Eye (tissue), 1 donor: ENCODE data around the gene TEX11.
"Not testable (repeated sequence)": the region's sequence is repeated elsewhere in the genome, so short reads cannot be mapped to it uniquely, and the experiment has no call there.

Experiments used
- DNase-seq: peaks from one replicate; pipeline ENCODE4 v3.0.0-alpha.2; 2015

TEX11 gene

GRCh38 chrX:70908541-70908940 lies at the start of gene TEX11:
TEX11 (minus strand) TSS chrX:70908711; CDS start chrX:70907789, 922 bp downstream.
- DNase-seq, result no peak

- no peak for DNase-seq
Measured at GRCh38 chrX:70954871-70955270, 46.4 kb upstream of the TEX11 start.

- no peak for DNase-seq
Measured at GRCh38 chrX:70924294-70924911, 15.9 kb upstream of the TEX11 start.

DNA sequence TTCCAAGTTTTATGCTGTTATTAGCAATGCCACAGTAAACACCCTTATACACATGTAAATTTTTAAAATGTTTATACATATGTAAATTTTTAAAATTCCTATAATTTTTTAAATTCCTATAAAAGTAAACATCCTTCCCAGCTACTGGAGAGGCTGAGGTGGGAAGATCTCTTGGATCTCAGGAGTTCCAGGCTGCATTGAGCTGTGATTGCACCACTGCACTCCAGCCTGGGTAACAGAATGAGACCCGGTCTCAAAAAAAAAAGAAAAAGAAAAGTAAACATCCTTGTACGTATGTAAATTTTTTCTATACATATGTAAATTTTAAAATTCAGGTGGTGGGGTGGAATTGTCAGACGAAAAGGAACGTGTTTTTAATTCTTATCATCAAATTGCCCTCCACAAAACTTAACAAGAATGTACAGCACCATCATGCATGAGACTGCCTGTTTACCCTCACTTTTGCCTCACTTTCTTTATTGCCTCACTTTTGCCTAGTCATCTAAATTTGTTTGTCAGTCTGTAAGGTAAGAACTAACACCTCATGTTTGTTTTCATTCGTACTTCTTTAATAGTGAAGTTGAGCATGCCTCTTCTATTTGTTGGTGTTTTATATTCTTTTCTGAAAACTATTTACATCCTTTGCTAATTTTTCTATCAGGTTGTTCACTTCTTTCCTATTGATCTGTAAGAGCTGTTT lies 14.4 kb upstream of the TEX11 start:
- DNase-seq, result no peak

DNA sequence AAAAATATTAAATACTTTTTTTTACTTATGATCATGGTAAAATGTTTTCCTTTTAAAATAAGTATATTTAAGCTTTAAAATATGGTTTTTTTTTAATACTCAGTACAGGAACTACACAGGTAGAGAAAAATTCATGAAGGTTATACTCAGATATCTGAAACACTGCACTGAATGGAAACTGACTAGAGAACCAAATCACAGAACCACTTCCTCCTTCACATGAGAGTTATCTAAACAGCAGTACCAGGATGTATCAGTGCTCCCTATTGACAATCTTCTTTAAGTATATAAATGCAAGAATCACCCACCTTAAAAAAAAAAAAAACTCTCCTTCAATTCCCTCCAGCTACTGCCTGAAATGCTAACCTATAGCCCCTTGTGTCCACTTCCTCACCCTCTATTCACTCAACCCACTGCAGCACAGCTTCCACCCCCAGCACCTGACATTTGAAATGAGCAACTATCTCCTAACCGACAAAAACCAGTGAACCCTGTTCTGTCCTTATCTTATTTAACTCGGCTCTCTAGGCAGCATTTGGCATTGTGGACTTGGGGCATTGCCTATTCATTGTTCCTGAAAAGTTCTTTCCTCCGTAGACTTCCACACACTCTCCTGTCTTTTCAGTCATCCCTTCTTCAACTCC lies 13.3 kb upstream of the TEX11 start:
- no peak for DNase-seq

DNA sequence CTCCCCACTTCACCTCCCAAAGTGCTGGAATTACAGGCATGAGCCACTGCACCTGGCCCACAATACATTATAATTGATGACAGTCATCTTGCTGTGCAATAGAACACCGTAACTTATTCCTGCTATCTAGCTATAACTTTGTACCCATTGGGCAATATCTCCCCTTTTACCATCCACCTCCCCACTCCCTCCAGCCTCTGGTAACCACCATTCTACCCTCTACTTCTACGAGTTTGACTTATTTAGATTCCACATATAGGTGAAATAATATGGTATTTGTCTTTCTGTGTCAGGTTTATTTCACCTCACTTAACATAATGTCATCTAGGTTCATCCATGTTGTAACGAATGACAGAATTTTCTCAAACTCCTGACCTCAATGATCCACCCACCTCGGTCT lies 8.2 kb upstream of the TEX11 start:
- no peak for DNase-seq

DNA sequence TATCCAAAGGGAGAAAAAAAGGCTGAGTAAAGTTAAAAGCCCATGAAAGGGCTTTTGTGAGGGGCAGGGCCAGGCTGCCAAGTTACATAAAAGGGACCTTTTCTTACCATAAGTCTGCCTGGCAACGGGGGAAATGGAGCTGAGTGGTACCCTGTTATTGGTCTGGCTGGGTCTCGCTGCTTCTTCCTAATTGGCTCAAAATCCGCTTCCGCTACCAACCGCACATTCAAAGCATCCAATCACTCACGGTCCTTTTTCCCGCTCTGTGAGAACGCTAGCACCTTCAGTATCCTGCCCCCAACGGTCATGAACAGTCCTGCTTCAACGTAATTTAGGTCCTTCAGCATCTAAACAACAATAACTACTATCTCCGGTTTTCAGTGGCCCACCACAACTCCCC lies 611 bp downstream of the TEX11 start:
- no peak for DNase-seq

DNA sequence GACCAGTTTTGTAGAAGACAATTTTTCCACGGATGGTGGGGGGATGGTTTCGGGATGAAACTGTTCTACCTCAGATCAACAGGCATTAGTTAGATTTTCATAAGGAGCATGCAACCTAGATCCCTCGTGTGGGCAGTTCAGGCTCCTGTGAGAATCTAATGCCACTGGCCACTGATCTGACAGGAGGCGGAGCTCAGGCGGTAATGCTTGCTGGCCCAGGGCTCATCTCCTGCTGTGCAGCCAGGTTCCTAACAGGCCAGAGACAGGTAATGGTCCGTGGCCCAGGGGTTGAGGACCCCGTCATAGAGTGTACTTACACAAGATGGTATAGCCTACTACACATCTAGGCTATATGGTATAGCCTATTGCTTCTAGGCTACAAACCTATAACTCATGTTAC lies 7.0 kb downstream of the TEX11 start:
- DNase-seq, result no peak

GRCh38 chrX:70890441-70890840 lies 18.1 kb downstream of the TEX11 start:
- DNase-seq, result not testable (repeated sequence)

DNA sequence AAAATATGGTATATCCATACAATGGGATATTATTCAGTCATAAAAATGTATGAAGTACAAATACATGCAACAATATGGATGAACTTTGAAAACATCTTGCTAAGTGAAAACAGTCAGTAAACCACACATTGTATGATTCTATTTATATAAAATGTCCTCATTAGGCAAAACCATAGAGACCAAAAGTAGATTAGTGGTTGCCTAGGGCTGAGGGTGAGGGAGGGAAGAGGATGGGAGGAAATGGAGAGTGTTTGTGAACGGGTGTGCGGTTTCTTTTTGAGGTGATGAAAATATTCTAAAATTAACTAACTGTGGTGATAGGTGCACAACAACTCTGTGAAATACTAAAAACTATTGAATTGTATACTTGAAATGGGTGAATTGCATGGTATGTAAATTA lies 29.6 kb downstream of the TEX11 start:
- DNase-seq, result no peak

- DNase-seq, result no peak
Measured at GRCh38 chrX:70852294-70852693, 56.2 kb downstream of the TEX11 start.

DNA sequence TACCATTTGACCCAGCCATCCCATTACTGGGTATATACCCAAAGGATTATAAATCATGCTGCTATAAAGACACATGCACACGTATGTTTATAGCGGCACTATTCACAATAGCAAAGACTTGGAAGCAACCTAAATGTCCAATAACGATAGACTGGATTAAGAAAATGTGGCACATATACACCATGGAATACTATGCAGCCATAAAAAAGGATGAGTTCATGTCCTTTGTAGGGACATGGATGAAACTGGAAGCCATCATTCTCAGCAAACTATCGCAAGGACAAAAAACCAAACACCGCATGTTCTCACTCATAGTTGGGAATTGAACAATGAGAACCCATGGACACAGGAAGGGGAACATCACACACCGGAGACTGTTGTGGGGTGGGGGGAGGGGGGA lies 64.4 kb downstream of the TEX11 start:
- DNase-seq, result not testable (repeated sequence)

- not testable (repeated sequence) for DNase-seq
Measured at GRCh38 chrX:70843620-70844019, 64.9 kb downstream of the TEX11 start.

- DNase-seq, result no peak
Measured at GRCh38 chrX:70834589-70834988, 73.9 kb downstream of the TEX11 start.

- DNase-seq, result peak; percentile 0
Measured at GRCh38 chrX:70826715-70827114, 81.8 kb downstream of the TEX11 start.

- DNase-seq, result no peak
Measured at GRCh38 chrX:70825366-70825765, 83.1 kb downstream of the TEX11 start.

DNA sequence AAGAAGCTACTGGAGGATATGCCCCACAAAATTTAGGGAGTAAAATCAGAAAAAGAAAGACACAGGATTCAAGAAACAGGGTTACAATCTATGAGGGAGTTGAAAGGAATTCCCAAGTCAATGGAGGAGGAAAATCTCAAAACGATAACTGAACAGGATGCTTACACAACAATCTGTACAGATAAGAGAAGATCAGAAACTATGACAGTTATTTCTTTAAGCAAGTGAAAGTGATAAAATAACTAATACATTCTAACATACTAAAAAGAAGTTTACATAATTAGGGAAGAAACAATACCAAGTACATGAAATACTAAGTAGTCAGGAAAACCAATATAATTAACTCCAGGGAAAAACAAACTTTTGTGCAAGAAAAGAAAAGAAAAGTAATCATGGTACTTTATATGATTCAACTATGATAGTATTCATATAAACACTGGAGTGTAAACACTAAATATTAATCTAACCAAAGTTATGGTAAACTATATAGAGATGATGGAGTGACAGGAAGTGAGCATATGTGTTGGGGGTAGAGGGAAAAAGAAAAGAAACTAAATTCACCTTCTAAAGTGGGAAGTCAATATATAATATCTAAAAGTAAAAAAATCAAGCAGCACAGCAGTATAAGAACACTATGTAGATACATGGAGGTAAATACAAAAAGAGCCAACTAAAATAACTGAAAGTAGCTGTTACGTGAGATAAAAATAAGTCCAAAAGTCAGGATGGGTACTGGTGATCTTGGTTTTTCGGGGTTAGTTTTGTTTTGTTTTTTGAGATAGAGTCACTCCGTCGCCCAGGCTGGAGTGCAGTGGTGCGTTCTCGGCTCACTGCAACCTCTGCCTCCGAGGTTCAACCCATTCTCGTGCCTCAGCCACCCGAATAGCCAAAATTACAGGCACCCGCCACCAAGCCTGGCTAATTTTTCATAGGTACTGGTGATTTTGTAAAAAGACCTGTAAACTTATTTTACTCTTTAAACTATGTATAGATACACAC lies 99.3 kb downstream of the TEX11 start:
- no peak for DNase-seq

- no peak for DNase-seq
Measured at GRCh38 chrX:70806081-70806480, 102.4 kb downstream of the TEX11 start.

DNA sequence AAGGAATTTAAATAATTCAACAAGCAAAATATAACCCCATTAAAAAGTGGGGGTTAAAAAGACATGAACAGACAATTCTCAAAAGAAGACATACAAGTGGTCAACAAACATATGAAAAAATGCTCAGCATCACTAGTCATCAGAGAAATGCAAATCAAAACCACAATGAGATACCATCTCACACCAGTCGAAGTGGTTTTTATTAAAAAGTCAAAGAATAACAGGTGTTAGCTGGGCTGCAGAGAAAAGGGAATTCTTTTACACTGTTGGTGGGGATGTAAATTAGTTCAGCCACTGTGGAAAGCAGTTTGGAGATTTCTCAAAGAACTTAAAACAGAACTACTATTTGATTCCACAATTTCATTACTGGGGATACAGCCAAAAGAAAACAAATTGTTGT lies 111.8 kb downstream of the TEX11 start:
- DNase-seq, result not testable (repeated sequence)

DNA sequence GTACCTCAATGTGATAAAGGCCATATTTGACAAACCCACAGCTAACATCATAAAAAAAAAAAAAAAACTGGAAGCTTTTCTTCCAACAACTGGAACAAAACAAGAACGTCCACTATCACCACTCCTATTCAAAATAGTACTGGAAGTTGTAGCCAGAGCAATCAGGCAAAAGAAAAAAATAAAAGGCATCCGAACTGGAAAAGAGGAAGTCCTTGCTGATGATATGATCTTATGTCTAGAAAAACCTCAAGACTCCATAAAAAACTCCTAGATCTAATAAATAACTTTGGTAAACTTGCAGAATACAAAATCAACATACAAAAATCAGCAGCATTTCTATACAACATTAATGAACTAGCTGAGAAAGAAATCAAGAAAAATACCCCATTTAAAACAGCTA lies 134.3 kb downstream of the TEX11 start:
- no peak for DNase-seq

- DNase-seq, result peak; percentile 6
Measured at GRCh38 chrX:70769659-70770227, 138.8 kb downstream of the TEX11 start.

DNA sequence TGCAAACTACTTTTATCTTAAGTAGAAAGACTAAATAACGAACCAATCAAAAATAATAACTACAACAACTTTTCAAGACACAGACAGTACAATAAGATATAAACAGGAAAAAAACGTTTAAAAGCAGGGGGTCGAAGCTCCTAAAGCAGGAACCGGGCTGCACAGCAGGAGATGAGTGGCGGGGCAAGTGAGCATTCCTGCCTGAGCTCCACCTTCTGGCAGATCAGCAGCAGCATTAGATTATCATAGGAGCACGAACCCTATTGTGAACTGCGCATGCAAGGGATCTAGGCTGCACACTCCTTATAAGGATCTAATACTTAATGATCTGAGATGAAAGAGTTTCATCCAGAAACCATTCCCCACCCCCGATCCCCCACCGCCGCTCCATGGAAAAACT lies 146.2 kb downstream of the TEX11 start:
- no peak for DNase-seq

DNA sequence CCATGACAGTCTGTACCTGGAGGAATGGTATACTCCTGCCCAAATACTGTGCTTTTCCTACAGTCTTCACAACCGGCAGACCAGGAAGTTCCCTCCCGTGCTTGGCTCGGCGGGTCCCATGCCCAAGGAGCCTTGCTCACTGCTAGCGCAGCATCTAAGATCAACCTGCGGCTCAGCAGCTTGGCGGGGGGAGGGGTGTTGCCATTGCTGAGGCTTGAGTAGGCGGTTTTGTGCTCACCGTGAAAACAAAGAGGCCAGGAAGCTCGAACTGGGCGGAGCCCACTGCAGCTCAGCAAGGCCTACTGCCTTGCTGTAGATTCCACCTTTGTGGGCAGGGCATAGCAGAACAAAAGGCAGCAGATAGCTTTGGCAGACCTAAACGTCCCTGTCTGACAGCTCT lies 152.7 kb downstream of the TEX11 start:
- DNase-seq, result no peak
